ENCODE results near the gene PRR14.
"Not testable (repeated sequence)": the region's sequence is repeated elsewhere in the genome, so short reads cannot be mapped to it uniquely, and the experiment has no call there.

Gene PRR14

DNA sequence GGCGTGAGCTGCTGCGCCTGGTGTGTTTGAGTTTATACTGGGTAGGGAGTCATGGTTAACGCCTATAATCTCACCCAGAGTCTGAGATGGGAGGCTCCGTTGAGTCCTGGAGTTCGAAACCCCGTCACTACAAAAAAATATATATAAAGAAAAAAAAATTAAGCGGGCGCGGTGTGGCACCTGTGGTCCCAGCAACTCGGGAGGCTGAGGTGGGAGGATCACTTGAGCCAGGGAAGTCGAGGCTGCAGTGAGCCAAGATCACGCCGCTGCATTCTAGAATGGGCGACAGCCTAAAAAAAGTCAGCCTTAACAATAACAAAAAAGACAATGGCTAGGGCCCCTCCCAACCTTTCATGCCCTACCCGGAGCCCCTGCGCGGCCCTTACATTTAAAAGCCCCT lies 17.2 kb upstream of the PRR14 start:
- DNase-seq = no peak

DNA sequence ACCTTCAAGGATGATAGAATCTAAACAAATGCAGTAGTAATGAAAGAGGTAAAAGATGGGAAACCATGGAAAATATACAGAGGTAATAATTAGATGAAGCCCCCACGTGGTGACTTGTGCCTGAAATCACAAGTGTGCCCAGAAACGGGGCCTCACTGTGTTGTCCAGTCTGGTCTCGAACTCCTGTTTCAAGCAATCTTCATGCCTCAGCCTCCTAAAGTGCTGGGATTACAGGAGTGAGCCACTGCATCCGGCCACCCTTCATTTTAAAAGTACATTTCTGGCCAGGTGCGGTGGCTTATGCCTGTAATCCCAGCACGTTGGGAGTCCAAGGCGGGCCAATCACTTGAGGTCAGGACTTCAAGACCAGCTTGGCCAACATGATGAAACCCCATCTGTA lies 14.2 kb upstream of the PRR14 start:
- DNase-seq = no peak

GRCh38 chr16:30637139-30637538 lies 13.6 kb upstream of the PRR14 start:
- DNase-seq = not testable (repeated sequence)

DNA sequence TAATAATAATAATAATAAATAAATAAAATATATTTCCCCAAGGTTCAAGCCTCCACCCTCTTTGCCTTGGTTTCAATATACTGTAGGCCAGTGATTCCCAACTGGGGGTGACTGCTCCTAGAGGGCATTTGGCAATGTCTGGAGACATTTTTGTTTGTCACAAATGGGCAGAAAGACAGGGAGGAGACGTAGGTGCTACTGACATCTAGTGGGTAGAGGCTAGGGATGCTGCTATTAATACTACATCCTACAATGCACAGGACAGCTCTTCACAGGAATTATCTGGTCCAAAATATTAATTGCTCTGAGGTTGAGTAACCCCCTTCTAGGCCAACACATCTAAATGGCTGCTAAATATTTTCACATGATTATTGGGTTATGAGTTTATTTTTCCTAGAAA lies 12.8 kb upstream of the PRR14 start:
- DNase-seq = peak; percentile 63

- no peak for DNase-seq
Observed at GRCh38 chr16:30641378-30641982, 9.3 kb upstream of the PRR14 start.

- DNase-seq = no peak
Observed at GRCh38 chr16:30644334-30644830, 6.4 kb upstream of the PRR14 start.

DNA sequence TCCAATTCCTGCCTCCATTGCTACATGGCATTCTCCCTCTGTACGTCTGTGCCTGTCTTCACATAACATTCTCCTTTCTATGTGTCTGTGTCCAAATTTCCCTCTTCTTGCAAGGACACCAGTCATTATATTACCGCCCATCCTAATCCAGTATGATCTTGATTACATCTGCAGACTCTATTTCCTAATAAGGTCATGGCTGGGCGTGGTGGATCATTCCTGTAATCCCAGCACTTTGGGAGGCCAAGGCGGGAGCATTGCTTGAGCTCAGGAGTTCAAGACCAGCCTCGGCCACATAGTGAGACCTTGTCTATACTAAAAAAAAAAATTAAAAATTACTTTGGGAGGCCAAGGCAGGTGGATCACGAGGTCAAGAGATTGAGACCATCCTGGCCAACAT lies 5.0 kb upstream of the PRR14 start:
- DNase-seq = no peak

GRCh38 chr16:30647274-30647571 lies 3.5 kb upstream of the PRR14 start:
- no peak for DNase-seq

DNA sequence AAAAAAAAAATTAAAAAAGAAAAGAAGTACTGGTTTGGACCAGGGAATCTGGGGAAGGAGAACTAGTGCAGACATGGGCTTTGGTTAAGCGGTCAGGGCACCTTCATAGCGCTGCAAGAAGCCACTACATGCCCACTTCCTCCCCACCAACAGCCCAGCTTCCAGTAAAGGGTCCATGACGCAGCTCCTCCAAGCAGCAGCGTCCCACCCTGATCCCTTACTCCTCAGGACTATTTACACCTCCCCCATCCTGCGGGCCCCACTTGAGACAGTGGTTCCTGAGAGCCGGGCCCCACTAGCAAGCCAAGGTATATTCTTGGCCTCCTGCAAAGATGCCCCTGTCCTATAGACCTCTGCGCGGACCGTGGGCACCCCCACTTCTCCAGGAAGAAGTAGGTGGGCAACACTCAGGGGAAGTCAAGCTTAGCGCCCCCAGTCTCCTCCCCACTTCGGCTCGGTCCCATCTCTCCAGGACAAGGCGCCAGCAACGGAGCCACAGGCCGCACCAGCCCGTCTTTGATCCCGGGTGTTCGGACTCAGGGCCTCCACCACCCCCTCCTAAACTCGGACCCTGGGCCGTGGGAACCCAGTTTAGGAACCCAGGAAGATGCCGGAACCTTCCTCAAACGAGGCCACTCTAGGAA lies 913 bp upstream of the PRR14 start:
- DNase-seq = peak; percentile 62

DNA sequence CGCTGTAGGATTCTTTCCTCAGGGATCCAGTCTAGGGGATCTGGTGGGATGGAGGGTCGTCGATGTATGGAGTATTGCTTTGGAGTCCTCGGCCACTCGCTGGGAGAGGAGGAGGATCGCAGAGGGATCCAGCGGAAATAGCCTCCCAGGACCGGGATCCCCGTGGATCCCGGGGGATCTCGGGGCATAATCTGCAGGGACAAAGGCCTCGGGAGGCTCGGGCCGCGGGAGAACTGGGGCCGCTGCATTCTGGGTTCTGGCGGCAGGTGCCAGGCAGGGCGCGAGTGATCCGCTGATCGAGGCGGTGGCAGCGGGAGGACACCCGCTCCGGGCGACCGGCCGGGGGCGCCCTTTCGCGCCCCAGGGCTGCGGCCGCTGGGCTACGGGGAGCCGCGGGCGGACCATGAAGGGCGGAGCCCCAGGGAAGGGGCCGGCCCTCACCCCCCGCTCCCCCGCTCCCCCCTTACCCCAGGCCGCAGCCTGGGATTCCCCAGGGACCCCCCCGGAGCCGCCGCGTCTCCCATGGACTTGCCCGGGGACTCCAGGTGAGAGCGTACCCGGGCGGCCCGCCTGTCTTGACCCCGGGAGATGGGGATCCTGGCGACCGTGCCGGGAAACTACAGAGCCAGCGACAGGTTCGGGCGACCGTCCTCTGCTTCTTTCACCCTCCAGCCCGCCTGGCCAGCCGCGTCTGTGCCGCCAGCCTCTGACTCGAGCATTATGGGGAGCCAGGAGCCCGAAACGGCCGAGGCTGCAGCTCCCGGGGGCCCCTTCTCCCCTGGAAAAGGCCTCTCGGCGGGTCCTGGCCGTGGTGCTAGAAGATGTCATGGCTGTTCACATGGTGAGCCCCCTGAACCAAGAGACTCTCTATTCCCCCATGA lies 604 bp downstream of the PRR14 start:
- peak; percentile 87 for DNase-seq

- DNase-seq = no peak
Observed at GRCh38 chr16:30652005-30652296, 1.2 kb downstream of the PRR14 start.

DNA sequence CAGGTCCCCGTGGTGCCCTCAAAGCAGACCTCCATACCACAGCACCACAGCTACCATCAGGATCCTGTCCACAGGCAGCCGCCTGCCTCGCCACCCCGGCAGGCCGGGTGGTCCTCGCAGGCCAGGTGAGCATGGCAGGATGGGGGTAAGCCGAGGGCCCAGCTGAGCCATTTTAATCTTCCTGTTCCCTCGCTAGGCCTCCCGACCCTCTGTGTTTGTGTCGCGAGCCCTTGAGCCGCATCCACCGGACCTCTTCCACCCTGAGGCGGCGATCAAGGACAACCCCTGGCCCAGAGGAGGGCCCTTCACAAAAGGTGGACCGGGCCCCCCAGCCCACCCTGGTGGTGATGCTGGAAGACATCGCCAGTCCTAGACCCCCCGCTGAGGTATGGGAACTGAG lies 2.0 kb downstream of the PRR14 start:
- DNase-seq = no peak

- DNase-seq = no peak
Observed at GRCh38 chr16:30654856-30655255, 4.1 kb downstream of the PRR14 start.

GRCh38 chr16:30655815-30656347 lies 5.1 kb downstream of the PRR14 start:
- no peak for DNase-seq

- no peak for DNase-seq
Observed at GRCh38 chr16:30656388-30656787, 5.6 kb downstream of the PRR14 start.

DNA sequence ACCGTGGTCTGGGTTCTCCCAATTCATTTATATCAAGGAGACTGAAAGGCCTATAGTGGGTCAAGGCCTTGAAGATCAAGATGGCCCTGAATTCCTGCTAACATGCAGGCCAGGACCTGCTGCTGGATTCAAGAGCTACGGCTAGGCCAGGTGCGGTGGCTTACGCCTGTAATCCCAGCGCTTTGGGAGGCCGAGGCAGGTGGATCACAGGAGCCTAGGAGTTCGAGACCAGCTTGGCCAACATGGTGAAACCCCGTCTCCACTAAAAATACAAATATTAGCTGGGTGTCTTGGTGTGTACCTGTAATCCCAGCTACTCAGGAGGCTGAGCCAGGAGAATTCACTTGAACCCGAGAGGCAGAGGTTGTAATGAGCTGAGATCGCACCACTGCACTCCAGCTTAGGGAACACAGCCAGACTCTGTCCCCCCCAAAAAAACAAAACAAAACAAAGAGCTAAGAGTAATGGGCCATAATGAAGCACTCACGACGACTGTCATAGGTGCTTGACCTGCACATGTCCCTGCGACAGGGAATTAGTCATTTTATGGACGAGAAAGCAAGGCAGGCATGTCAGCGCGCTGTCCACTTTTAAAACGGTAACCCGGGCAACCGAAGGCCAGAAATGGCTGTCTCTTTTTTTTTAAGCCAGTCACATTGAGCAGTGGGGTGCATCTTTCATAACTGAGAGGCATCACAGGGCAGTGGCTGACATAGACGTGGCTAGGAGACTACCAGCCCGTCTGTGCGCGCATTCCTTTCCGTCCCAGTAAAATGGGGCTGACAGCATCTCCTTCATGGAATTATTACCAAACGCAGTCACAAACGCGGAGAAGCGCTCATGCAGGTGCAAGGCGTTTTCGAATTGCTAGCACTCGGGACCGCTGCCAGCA lies 6.5 kb downstream of the PRR14 start:
- no peak for DNase-seq

DNA sequence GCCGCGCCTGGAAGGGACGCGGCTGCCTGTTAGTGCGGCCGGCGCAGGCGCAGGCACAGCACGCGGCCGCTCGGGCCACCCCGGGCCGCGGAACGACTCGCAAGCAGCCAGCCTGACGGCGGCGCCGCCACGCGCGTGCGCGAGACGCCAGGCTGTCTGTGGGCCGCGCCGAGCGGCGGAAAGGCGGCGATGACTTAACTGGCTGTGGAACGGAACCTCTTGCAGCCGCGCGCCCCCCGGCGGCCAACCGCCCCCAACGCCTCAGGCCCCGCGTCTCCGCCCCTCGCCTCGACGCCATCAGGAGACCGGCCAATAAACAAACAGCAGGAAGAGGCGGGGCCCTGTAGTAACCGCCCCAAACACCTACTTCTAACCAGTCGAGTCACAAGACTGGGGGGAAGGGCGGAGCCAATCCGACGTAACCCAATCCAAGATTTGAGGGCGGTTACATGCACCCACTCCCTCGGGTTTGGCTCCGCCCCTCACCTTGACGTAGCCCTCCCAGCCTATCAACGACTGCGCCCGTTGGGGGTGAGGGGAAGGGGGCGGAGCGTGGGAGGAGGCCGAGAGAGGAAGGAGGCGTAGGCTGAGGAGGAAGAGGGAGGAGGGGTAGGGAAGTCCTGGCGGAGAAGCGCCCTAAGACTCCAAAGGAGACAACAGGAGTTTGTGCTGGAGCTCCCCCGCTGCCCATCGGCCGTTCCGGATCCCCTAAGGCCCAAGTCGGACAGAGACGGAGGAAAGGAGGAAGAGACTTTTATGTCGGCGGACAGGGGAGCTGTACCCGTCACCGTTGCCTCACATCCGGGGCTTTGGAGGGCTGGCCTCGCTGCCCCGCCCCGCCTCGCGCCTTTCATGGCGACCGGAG lies 7.3 kb downstream of the PRR14 start, which contains the start of gene FBRS:
FBRS (plus strand) TSS at position 566 of the 865 bp plus-strand sequence. CDS start 1,088 bp downstream, outside the sequence.
- DNase-seq = peak; percentile 100

- no peak for DNase-seq
Observed at GRCh38 chr16:30658731-30659506, 8.2 kb downstream of the PRR14 start.

GRCh38 chr16:30659507-30660423 lies 9.0 kb downstream of the PRR14 start:
- peak; percentile 78 for DNase-seq
